ENCODE results near the gene GLDC. TPM values are rescaled to one million over a fixed set of nuclear protein-coding genes. Genes with fewer than 3 reads are reported as not detected.

GLDC gene
- total and polyA plus RNA-seq, 10 of the 15 experiments (the other 5 are each of a cell fraction or from before 2014, with no cell fraction given), result 33.1 to 165 (median 114) TPM

DNA sequence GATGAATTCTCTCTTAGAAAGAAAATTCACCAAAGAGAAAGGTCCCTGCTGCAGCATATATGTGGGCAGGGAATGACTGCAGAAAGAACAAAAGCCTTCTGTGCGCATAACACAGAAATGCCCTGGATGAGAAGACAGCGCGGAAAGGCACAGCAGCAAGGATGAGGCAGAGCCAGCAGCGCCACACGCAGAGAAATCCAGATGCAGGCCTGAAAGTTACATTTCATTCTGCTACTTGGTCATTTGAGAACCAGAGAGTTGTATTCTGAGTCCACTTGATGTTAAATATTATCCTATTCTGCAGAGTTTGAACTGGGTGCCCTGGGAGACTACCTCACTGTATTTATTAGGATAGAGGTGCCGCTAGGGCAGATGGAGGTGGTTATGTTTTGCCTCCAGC is 68.5 kb downstream of the GLDC start:
- Histone ChIP-seq H3K27ac (ENCODE audit: control insufficient read depth, insufficient read depth) (no peak overlapping the region), H3K4me3 (no peak overlapping the region), H3K4me2 (ENCODE audit: control insufficient read depth, insufficient read depth) (no peak overlapping the region), H3K27me3 (replicated peaks in 1 of 2; ENCODE audit: control insufficient read depth in 2 of 2, insufficient read depth in 2 of 2, low read length in 1 of 2) (no peaks in the 10 kb centered on the region), H3K79me2 (ENCODE audit: control insufficient read depth, insufficient read depth, low read length) (no peaks in the 10 kb centered on the region), H3K4me1 (ENCODE audit: control insufficient read depth, insufficient read depth, low read length) (peaks cover 18% of the 10 kb centered on the region), H3K36me3 (ENCODE audit: control insufficient read depth in 2 of 2, insufficient read depth in 2 of 2, low read length in 1 of 2) (no peaks in the 10 kb centered on the region; a peak in 2 of 4 replicates), H4K20me1 (ENCODE audit: control insufficient read depth, insufficient read depth) (no peaks in the 10 kb centered on the region), H3K9ac (ENCODE audit: control insufficient read depth, insufficient read depth, low read length) (no peak overlapping the region), H3K9me3 (replicated peaks; ENCODE audit: control insufficient read depth, insufficient read depth, low read length) (no peaks in the 10 kb centered on the region), H2AFZ (ENCODE audit: control insufficient read depth, low read depth, low read length) (no peak overlapping the region)
- no peak for DNase-seq (ENCODE audit: low read depth, low spot score)
- 96% methylated on average over 6 of the region's 6 CpGs for WGBS (ENCODE audit: insufficient coverage, insufficient replicate concordance, low lambda C conversion rate, missing lambda C conversion rate)
- ChIA-PET POLR2A (interaction anchor here (0.5 to 1.9 kb wide), 3 partner anchors 59 to 179 kb away, joined by 3 to 5 read pairs (median 4); no protein-coding TSS in a partner anchor), CTCF (interaction anchor here (1.1 to 3.9 kb wide), 6 partner anchors 28 to 221 kb away, joined by 3 to 26 read pairs (median 12); no protein-coding TSS in a partner anchor), RAD21 (ENCODE audit: unreplicated experiment) (interaction anchor here (1.2 to 2.9 kb wide), 5 partner anchors 20 to 567 kb away, joined by 3 to 22 read pairs (median 6); no protein-coding TSS in a partner anchor), SMC1A (ENCODE audit: uncharacterized antibody, unreplicated experiment) (interaction anchor here (1.3 to 4.9 kb wide), 9 partner anchors 8 to 222 kb away, joined by 4 to 33 read pairs (median 7); no protein-coding TSS in a partner anchor)
- no TSS peak for BruUV-seq (replicated peaks)
- TF ChIP-seq NRF1 (conservative IDR thresholded peaks at IDR 0.05; ENCODE audit: low read depth, low read length) (no peak), RCOR1 (conservative IDR thresholded peaks at IDR 0.05; ENCODE audit: low read depth, low read length) (no peak), KDM1A (IDR thresholded peaks at IDR 0.05; ENCODE audit: borderline replicate concordance) (no peak), TCF7 (IDR thresholded peaks at IDR 0.05; ENCODE audit: borderline replicate concordance) (no peak), JUNB (IDR thresholded peaks at IDR 0.05) (no peak), HCFC1 (IDR thresholded peaks at IDR 0.05; ENCODE audit: low read length) (no peak), NR2F1 (conservative IDR thresholded peaks at IDR 0.05) (no peak), CBFB (IDR thresholded peaks at IDR 0.05; ENCODE audit: low read depth) (no peak), NFYA (IDR thresholded peaks at IDR 0.05; ENCODE audit: borderline replicate concordance, low read depth, low read length) (no peak), HDAC2 (IDR thresholded peaks at IDR 0.05) (no peak), TBL1XR1 (IDR thresholded peaks at IDR 0.05; ENCODE audit: low read depth, low read length) (no peak), SUZ12 (IDR thresholded peaks at IDR 0.05; ENCODE audit: unreplicated experiment) (no peak), BMI1 (IDR thresholded peaks at IDR 0.05; ENCODE audit: borderline replicate concordance) (no peak)
- TF ChIP-seq, protein P1, sequence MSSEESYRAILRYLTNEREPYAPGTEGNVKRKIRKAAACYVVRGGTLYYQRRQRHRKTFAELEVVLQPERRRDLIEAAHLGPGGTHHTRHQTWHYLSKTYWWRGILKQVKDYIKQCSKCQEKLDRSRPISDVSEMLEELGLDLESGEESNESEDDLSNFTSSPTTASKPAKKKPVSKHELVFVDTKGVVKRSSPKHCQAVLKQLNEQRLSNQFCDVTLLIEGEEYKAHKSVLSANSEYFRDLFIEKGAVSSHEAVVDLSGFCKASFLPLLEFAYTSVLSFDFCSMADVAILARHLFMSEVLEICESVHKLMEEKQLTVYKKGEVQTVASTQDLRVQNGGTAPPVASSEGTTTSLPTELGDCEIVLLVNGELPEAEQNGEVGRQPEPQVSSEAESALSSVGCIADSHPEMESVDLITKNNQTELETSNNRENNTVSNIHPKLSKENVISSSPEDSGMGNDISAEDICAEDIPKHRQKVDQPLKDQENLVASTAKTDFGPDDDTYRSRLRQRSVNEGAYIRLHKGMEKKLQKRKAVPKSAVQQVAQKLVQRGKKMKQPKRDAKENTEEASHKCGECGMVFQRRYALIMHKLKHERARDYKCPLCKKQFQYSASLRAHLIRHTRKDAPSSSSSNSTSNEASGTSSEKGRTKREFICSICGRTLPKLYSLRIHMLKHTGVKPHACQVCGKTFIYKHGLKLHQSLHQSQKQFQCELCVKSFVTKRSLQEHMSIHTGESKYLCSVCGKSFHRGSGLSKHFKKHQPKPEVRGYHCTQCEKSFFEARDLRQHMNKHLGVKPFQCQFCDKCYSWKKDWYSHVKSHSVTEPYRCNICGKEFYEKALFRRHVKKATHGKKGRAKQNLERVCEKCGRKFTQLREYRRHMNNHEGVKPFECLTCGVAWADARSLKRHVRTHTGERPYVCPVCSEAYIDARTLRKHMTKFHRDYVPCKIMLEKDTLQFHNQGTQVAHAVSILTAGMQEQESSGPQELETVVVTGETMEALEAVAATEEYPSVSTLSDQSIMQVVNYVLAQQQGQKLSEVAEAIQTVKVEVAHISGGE (CRISPR knock-in tag; IDR thresholded peaks at IDR 0.05), result no peak
- TF ChIP-seq, protein P2, sequence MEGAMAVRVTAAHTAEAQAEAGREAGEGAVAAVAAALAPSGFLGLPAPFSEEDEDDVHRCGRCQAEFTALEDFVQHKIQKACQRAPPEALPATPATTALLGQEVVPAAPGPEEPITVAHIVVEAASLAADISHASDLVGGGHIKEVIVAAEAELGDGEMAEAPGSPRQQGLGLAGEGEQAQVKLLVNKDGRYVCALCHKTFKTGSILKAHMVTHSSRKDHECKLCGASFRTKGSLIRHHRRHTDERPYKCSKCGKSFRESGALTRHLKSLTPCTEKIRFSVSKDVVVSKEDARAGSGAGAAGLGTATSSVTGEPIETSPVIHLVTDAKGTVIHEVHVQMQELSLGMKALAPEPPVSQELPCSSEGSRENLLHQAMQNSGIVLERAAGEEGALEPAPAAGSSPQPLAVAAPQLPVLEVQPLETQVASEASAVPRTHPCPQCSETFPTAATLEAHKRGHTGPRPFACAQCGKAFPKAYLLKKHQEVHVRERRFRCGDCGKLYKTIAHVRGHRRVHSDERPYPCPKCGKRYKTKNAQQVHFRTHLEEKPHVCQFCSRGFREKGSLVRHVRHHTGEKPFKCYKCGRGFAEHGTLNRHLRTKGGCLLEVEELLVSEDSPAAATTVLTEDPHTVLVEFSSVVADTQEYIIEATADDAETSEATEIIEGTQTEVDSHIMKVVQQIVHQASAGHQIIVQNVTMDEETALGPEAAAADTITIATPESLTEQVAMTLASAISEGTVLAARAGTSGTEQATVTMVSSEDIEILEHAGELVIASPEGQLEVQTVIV (IDR thresholded peaks at IDR 0.05; ENCODE audit: borderline replicate concordance, partially characterized antibody), result no peak
- TF ChIP-seq, protein P3, sequence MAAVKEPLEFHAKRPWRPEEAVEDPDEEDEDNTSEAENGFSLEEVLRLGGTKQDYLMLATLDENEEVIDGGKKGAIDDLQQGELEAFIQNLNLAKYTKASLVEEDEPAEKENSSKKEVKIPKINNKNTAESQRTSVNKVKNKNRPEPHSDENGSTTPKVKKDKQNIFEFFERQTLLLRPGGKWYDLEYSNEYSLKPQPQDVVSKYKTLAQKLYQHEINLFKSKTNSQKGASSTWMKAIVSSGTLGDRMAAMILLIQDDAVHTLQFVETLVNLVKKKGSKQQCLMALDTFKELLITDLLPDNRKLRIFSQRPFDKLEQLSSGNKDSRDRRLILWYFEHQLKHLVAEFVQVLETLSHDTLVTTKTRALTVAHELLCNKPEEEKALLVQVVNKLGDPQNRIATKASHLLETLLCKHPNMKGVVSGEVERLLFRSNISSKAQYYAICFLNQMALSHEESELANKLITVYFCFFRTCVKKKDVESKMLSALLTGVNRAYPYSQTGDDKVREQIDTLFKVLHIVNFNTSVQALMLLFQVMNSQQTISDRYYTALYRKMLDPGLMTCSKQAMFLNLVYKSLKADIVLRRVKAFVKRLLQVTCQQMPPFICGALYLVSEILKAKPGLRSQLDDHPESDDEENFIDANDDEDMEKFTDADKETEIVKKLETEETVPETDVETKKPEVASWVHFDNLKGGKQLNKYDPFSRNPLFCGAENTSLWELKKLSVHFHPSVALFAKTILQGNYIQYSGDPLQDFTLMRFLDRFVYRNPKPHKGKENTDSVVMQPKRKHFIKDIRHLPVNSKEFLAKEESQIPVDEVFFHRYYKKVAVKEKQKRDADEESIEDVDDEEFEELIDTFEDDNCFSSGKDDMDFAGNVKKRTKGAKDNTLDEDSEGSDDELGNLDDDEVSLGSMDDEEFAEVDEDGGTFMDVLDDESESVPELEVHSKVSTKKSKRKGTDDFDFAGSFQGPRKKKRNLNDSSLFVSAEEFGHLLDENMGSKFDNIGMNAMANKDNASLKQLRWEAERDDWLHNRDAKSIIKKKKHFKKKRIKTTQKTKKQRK (IDR thresholded peaks at IDR 0.05; ENCODE audit: low read depth, low read length), result no peak
- ATAC-seq, result no peak
- in situ Hi-C loops (cut with MboI), result no loop called here
- FAIRE-seq, result no peak
- intact Hi-C loops (cut with micrococcal nuclease; ENCODE audit: unreplicated experiment), result no loop called here

All from GM12878 (cell line).